Left hindlimb (tissue), 1 donor: ENCODE data around the gene MYCL.
"Not testable (repeated sequence)": the region's sequence is repeated elsewhere in the genome, so short reads cannot be mapped to it uniquely, and the experiment has no call there.

Source experiments
- DNase-seq: peaks from one replicate; pipeline ENCODE4 v3.0.0-alpha.2; 2018

MYCL gene

GRCh38 chr1:39890273-39890672, 11.4 kb downstream of the MYCL start:
- no peak for DNase-seq

GRCh38 chr1:39886757-39887231, 14.9 kb downstream of the MYCL start:
- no peak for DNase-seq

GRCh38 chr1:39885516-39885915, 16.2 kb downstream of the MYCL start:
- no peak for DNase-seq

GRCh38 chr1:39882152-39882551, 19.6 kb downstream of the MYCL start:
- no peak for DNase-seq

DNA sequence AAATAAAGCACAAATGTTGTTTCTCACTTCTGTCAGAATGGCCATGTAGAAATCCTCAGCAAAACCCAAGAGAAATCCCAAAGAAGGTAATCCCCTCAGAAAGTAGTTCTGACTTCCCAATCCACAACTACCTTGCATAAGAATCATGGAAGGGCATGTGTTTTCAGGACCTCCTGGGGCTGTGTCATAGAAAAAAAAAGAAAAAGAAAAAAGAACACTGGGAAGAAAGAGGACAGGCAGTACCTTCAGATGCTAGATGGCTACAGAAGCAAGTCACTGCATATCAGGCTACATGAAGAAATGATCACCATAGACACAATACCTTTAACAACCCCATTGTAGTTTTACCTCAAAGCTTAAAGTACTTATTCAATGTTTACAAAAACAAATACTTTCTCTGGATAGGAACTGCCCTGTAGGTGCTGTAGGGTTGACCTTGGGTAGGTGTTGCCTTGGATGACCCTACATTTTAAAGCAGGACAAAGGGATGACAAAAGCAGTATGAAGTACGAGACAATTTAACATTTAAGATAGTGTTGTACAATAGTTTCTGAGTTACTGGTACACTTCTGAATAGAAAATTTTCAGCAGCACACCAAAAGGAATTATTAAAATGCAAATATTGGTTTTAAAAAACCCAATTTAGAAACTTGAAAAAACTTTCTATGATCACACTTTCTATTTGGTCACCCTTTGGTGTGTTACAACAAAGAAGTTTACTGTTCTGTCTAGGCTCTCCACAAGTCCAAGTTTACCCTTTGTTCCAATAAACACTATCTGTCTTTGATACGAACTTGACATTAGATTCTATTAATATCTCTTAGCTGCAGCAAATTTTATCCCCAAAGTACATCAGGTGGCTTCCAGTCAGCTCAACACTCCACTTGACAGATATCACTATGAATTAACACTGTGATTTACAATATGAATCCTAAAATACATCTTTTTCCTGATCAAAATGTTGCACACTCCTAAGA, 23.4 kb downstream of the MYCL start:
- DNase-seq: no peak

DNA sequence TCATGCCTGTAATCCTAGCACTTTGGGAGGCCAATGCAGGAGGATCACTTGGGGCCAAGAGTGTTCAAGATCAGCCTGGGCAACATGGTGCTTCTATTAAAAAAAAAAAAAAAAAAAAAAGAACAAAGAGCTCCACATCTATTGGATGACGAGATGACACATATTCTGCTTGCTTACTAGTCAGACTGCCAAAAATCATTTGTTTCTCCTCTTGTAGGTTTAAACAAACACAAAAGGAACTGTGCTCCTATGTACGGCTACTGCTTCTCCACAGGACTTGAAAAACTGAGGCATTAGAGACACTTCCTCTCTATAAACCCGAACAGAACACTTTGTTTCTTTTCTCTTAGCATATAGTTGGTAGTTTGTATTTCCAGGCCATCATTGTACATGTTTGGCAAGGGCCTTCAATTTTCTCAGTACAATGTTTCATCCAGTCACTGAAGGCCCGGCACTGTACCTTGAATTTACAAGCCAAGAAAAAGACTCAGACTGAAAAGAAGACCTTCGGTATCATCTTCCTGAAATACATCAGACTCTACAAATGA, 24.4 kb downstream of the MYCL start:
- DNase-seq: no peak

DNA sequence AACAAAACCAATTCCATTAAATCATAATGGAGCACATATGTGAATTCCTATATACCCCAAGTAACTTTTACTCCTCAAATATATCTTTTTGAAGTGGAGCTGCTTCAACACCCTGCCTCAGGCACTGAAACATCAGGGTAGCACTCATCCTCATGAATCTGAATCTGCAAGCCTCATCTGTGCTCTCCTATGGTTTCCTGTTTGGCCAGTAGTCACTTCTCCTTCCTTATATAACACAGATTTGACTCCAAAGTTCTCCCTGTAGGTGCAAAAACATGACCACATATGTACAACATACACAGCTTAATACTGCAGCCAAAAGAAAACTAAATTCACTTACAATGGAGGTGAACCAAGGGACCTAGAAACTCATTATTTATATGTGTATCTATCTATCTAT, 25.6 kb downstream of the MYCL start:
- no peak for DNase-seq

DNA sequence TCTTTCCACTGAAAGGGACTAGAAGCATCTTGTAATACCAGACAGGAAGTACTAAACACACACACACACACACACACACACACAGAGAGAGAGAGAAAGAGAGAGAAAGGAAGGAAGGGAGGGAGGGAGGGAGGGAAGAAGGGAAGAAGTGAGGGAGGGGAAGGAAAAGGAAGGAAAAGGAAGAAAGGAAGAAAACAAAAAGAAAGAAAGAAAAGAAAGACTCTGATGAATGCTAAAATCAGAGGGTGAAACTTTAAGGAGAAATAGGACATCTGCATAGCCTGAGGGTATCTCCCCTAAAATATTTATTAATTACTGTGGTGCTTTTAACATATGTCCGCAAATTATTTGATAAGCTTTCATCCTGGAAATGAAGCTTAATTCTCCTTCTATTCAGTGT, 29.0 kb downstream of the MYCL start:
- no peak for DNase-seq

- no peak for DNase-seq
Measured at GRCh38 chr1:39871796-39872195, 29.9 kb downstream of the MYCL start.

- not testable (repeated sequence) for DNase-seq
Measured at GRCh38 chr1:39871043-39871442, 30.7 kb downstream of the MYCL start.

GRCh38 chr1:39869538-39870112, 32.1 kb downstream of the MYCL start:
- DNase-seq: not testable (repeated sequence)

DNA sequence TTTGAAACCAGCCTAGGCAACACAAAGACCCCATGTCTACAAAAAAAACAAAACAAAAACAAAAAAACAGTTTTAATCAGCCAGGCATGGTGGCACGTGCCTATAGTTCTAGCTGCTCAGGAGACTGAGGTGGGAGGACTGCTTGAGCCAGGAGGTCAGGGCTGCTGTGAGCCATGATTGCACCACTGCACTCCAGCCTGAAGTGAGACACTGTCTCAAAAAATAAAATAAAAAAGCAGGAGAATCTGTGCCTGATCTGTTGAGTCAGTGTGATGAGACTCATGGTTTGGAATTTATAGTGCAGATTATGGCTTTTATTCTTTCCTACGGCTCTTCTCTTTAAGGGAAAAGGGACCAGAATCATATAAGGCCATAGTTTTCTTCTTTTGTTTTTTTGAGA, 35.0 kb downstream of the MYCL start:
- DNase-seq: no peak

DNA sequence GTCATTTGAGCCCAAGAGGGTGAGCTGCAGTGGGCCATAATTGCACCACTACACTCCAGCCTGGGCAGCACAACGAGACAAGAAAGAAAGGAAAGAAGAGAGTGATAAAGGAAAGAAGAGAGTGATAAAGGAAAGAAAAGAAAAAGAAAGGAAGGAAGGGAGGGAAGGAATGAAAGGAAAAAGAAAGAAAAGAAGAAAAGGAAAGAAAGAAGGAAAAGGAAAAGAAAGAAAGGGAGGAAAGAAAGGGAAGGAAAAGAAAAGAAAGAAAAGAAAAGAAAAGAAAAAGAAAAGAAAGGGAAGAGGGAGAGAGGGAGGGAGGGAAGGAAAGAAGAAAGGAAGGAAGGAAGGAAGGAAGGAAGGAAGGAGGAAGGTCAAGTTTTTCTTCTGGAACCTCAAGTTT, 36.0 kb downstream of the MYCL start:
- no peak for DNase-seq

DNA sequence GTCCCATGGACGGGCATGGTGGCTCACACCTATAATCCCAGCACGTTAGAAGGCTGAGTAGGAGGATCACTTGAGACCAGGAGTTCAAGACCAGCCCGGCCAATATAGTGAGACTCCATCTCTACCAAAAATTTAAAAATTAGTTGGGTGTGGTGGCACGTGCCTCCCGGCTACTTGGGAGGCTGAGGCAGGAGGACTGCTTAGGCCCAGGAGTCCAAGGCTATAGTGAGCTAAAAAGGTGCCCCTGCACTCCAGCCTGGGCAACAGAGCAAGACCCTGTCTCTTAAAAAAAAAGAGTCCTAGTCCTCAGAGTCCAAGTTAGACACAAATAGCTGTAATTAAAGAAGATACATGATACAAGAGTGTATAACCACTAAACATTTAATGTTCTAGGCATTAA, 38.5 kb downstream of the MYCL start:
- no peak for DNase-seq

GRCh38 chr1:39861003-39861402, 40.7 kb downstream of the MYCL start:
- no peak for DNase-seq

DNA sequence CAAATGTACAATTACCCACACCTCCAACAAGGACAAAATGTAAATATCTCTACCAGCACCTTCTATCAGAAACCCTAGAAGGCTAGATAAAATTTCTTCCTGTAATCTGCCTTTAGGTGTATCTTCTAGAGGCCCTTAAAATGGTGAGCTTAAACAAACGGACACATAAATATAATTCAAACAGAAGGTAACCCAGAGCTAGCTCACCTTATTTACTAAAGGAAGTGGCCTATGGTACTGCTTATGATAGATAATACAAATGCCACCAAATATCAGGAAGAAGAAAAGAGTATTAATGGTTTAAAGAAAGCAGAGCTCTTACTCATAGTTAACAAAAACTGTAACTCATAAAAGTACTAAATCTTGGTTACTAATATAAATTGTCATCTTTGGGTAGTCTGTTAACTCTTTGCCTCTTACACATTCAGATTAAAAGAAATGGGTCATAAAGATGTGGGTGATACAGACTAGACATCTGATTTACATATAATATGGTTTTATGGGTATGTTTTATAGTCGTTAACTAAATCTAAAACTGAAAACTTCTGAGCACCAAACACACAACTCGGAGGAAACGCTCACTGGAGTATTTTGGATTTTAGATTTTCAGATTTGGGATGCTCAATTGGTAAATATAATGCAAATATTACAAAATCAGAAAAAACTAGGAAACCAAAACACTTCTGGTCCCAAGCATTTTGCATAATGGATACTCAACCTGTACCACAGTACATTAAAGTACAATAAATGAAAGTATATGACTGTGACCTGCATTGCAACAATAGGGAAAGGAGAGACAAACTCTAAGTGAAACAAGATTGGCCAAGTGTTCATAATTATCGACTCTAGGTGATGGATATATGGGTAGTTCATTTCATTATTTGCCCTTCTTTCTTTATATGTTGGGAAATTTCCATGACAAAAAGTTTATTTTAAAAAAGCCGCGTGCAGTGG, 41.6 kb downstream of the MYCL start:
- DNase-seq: no peak

GRCh38 chr1:39858315-39858714, 43.4 kb downstream of the MYCL start:
- DNase-seq: no peak

DNA sequence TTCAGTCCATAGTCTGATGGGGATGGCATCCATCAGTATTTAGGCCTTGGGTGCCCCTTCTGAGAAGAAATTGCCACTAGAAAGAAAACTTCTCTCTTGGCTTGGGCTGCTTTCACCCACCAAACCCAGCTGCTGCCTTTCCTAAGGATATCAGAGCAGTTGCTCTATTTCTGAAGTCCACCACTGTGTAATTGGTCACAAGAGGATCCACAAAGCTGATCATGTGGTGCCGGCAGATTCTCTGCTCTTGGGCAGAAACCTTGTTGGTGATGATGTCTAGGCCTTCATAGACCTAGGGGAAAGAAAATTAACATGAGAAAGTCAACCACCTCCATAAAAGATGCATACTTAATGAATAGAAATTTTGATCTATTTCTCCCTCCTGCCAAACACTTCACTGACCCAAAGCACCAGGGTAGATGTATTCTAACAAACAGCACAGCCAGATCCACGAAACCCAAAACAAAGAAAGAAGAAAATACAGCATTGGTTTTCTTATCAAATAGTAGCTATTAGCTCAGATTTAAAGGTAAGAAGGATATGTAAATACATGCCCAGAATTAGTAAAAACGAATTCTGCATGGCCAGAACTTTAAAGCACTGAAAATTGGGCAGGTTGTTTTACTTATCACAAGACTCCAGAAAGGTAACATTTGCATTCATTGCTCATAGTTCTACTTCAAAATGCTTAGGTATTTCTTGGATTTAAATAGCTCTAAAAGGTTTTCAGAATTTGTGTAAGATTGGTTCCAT, 44.4 kb downstream of the MYCL start:
- no peak for DNase-seq

DNA sequence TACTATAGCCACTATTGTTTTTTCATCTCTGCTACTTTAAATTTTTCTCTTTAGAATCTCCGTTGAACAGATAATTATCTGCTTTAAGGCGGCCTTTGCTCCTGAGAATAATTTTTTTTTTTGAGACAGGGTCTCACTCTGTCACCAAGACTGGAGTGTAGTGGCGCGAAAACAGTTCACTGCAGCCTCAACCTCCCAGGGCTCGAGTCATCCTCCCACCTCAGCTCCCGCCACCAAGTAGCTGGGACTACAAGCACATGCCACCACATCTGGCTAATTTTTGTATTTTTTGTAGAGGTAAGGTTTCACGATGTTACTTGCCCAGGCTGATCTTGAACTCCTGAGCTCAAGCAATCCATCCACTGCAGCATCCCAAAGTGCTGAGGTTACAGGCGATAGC, 47.0 kb downstream of the MYCL start:
- DNase-seq: no peak

DNA sequence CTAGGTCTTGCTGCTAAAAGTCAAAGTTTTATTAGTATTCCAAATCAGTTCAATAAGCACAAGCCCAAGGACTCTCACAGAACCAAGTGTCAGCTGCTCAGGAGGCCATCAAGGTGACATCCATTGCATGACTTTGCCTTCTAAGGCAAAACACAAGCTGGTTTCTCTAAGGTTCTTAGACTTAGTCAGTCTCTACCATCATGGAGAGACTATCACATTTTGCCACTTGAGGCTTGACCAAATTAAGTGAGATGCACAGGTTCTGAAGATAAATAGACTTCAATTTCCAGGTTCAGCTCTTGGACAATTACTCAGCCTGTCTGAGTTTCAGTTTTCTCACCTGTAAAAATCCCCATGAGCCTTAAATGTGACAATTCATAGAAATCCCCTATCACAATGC, 47.4 kb downstream of the MYCL start:
- DNase-seq: no peak

DNA sequence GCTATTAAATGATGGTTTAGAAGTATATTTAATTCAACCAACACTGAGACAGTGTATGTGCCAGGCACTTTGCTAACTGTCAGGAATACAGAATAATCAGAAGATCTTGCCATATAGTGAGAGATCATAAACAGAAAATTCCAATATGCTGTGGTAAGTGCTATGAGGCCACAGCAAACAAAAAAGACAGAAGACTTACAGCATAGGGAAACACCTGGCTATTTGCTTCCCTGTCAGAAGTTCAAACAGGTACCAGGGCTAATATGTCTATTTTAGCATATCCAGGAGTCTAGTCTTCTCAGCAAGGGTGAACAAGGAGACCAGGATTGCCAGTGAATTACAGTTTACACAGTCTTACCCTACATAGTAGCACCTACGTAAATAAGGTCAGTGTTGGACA, 48.8 kb downstream of the MYCL start:
- DNase-seq: no peak

DNA sequence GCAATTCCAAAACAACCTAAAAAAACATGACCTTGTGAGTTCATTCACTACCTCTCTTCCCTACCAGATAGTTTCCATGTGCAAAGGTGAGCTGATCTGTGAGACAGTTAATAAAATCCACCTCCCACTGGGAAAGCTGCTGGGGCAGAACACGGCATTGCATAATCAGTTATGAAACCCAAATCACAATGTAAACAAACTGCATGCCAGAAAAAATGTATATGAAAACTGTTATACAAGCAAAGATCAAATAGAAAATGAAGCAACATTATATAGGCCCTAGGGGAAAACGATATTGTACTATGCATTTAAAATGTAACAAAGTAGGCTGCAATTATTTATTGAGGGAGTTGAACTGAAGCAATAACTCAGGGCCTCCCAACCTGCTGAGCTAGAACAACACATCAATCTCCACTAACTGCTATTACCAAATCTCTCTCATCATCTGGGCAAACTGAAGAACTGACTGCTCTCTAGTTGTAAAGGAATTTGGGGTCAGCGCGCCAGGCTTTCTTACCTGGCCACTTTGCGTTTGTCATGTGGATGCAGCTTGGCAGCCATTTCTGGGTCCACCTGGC, 49.4 kb downstream of the MYCL start:
- DNase-seq: no peak
